Ishikawa (cell line): ENCODE measurements around the gene CTR9.
A peak's percentile ranks its signal among the peaks of the same experiment; 100 is the strongest.

Source experiments
- CEBPB ChIP-seq: IDR thresholded peaks from 2 replicates; pipeline ENCODE4 v1.6.1; 2012
- CREB1 ChIP-seq: IDR thresholded peaks from 2 replicates; pipeline ENCODE4 v1.6.1; 2012; ENCODE audit warnings: low read depth
- EGR1 ChIP-seq: IDR thresholded peaks from 2 replicates; pipeline ENCODE4 v1.6.1; 2012
- EP300 ChIP-seq: IDR thresholded peaks from 2 replicates; pipeline ENCODE4 v1.6.1; 2012; ENCODE audit warnings: borderline replicate concordance
- FOXM1 ChIP-seq: IDR thresholded peaks from 2 replicates; pipeline ENCODE4 v1.6.1; 2012; ENCODE audit warnings: low read depth, borderline replicate concordance
- MAX ChIP-seq: IDR thresholded peaks from 2 replicates; pipeline ENCODE4 v1.6.1; 2012
- NFIC ChIP-seq: IDR thresholded peaks from 2 replicates; pipeline ENCODE4 v1.6.1; 2012
- RAD21 ChIP-seq: IDR thresholded peaks from 2 replicates; pipeline ENCODE4 v1.6.1; 2012; ENCODE audit warnings: low read depth
- REST ChIP-seq: IDR thresholded peaks from 2 replicates; pipeline ENCODE4 v1.6.1; 2012; ENCODE audit warnings: low read depth, mild to moderate bottlenecking
- TAF1 ChIP-seq: IDR thresholded peaks from 2 replicates; pipeline ENCODE4 v1.6.1; 2012; ENCODE audit warnings: low read depth, mild to moderate bottlenecking
- TCF12 ChIP-seq: IDR thresholded peaks from 2 replicates; pipeline ENCODE4 v1.6.1; 2012; ENCODE audit warnings: low read depth
- TEAD4 ChIP-seq: IDR thresholded peaks from 2 replicates; pipeline ENCODE4 v1.6.1; 2012
- USF1 ChIP-seq: IDR thresholded peaks from 2 replicates; pipeline ENCODE4 v1.6.1; 2012
- YY1 ChIP-seq: IDR thresholded peaks from 2 replicates; pipeline ENCODE4 v1.6.1; 2012; ENCODE audit warnings: low read depth
- ZBTB7A ChIP-seq: IDR thresholded peaks from 2 replicates; pipeline ENCODE4 v1.6.1; 2012; ENCODE audit warnings: low read depth

The CTR9 gene

GRCh38 chr11:10808553-10809372 is 57.7 kb downstream of the CTR9 start, which contains the start of gene EIF4G2:
TSS of gene EIF4G2 (minus strand) at chr11:10808926.
- TF ChIP-seq USF1 (no peak), EGR1 (peak; percentile 75), CREB1 (no peak), NFIC (no peak), TEAD4 (peak; percentile 93), ZBTB7A (no peak), MAX (peak; percentile 57; the same call in 1 of the 2 replicates), EP300 (no peak), FOXM1 (no peak), RAD21 (no peak), TAF1 (peak; percentile 78), YY1 (peak; percentile 98)

GRCh38 chr11:10809373-10810160 is 58.5 kb downstream of the CTR9 start:
- TF ChIP-seq TCF12 (no peak), MAX (peak; percentile 46)

- TF ChIP-seq YY1 (no peak), RAD21 (no peak), TAF1 (no peak), MAX (no peak), REST (no peak), EP300 (no peak), CREB1 (no peak), EGR1 (no peak), TEAD4 (no peak), USF1 (no peak), FOXM1 (no peak), NFIC (no peak), TCF12 (no peak), CEBPB (no peak), ZBTB7A (no peak)
These were observed 62.9 kb downstream of the CTR9 start for GRCh38 chr11:10813945-10814344.

GRCh38 chr11:10818594-10818993 is 67.5 kb downstream of the CTR9 start:
- no peak for TF ChIP-seq USF1
- no peak for TF ChIP-seq TAF1
- TF ChIP-seq EGR1 = no peak
- TF ChIP-seq TEAD4 = no peak
- no peak for TF ChIP-seq FOXM1
- TF ChIP-seq NFIC = no peak
- no peak for TF ChIP-seq CREB1
- TF ChIP-seq YY1 = no peak
- no peak for TF ChIP-seq EP300
- no peak for TF ChIP-seq RAD21
- no peak for TF ChIP-seq ZBTB7A

GRCh38 chr11:10823152-10823579 is 72.1 kb downstream of the CTR9 start:
- TF ChIP-seq CREB1 (no peak), ZBTB7A (no peak), TCF12 (no peak)

- TF ChIP-seq CREB1 (no peak), CEBPB (no peak)
These were observed 73.8 kb downstream of the CTR9 start for GRCh38 chr11:10824888-10825287.
